Duodenal mucosa (tissue), 2 donors: Measurements from ENCODE around the gene RNF32.
"Not testable (repeated sequence)": the region's sequence is repeated elsewhere in the genome, so short reads cannot be mapped to it uniquely, and the experiment has no call there.

ENCODE experiments used
- H3K27ac ChIP-seq: one replicate; pipeline ENCODE4 v1.7.0; 2013; ENCODE audit warnings: low read depth, low read length
- H3K27me3 ChIP-seq, 2 donors: one replicate each; pipeline ENCODE4 v1.7.0; 2013; ENCODE audit warnings: low read length in 2 of 2, control low read depth in 1 of 2; ENCODE audit not compliant: insufficient read depth in 2 of 2, control insufficient read depth in 1 of 2
- H3K36me3 ChIP-seq, 2 donors: one replicate each; pipeline ENCODE4 v1.7.0; 2013; ENCODE audit warnings: low read length in 2 of 2, control low read depth in 1 of 2; ENCODE audit not compliant: insufficient read depth in 2 of 2, control insufficient read depth in 1 of 2
- H3K4me1 ChIP-seq, 2 donors: one replicate each; pipeline ENCODE4 v1.7.0; 2013; ENCODE audit warnings: low read length in 2 of 2, control low read depth in 1 of 2; ENCODE audit not compliant: insufficient read depth in 2 of 2, control insufficient read depth in 1 of 2
- H3K4me3 ChIP-seq, 2 donors: one replicate each; pipeline ENCODE4 v1.7.0; 2013; ENCODE audit warnings: low read length in 2 of 2, low read depth in 1 of 2
- H3K9ac ChIP-seq, 2 donors: one replicate each; pipeline ENCODE4 v1.7.0; 2013; ENCODE audit warnings: low read length in 2 of 2, low read depth in 1 of 2
- H3K9me3 ChIP-seq, 2 donors: one replicate each; pipeline ENCODE4 v1.7.0; 2013; ENCODE audit warnings: low read length in 2 of 2, control low read depth in 1 of 2; ENCODE audit not compliant: control insufficient read depth in 1 of 2

The RNF32 gene

GRCh38 chr7:156693627-156694026 lies 53.1 kb downstream of the RNF32 start:
- H3K27ac ChIP-seq: no peak overlapping the region
- H3K36me3 ChIP-seq: peaks cover 0 to 3% of the 10 kb centered on the region in 2 donors
- H3K4me3 ChIP-seq: no peak overlapping the region
- peaks cover 7% of the 10 kb centered on the region in 2 donors for H3K9me3 ChIP-seq
- no peak overlapping the region for H3K9ac ChIP-seq
- no peaks in the 10 kb centered on the region for H3K4me1 ChIP-seq
- H3K27me3 ChIP-seq: no peaks in the 10 kb centered on the region

- H3K36me3 ChIP-seq, H3K4me1 ChIP-seq, H3K4me3 ChIP-seq, H3K9ac ChIP-seq, H3K27me3 ChIP-seq, H3K27ac ChIP-seq: not testable (repeated sequence)
- H3K9me3 ChIP-seq: peaks cover 7 to 10% of the 10 kb centered on the region in 2 donors
Measured at GRCh38 chr7:156697283-156697682, 56.7 kb downstream of the RNF32 start.

- H3K36me3 ChIP-seq, H3K27me3 ChIP-seq: not testable (repeated sequence)
Measured at GRCh38 chr7:156698512-156698911, 57.9 kb downstream of the RNF32 start.

GRCh38 chr7:156701787-156702186 lies 61.2 kb downstream of the RNF32 start:
- not testable (repeated sequence) for H3K9me3 ChIP-seq, H3K4me3 ChIP-seq, H3K9ac ChIP-seq, H3K27ac ChIP-seq, H3K27me3 ChIP-seq, H3K36me3 ChIP-seq, H3K4me1 ChIP-seq

More at GRCh38 chr7:156698512-156698911, 57.9 kb downstream of the RNF32 start:
- not testable (repeated sequence) for H3K27ac ChIP-seq, H3K9ac ChIP-seq, H3K4me3 ChIP-seq, H3K4me1 ChIP-seq
- peaks cover 7 to 10% of the 10 kb centered on the region in 2 donors for H3K9me3 ChIP-seq

GRCh38 chr7:156702399-156702798 lies 61.8 kb downstream of the RNF32 start:
- Histone ChIP-seq H3K9ac (no peak overlapping the region), H3K36me3 (no peaks in the 10 kb centered on the region), H3K27ac (no peak overlapping the region), H3K27me3 (no peaks in the 10 kb centered on the region), H3K4me3 (no peak overlapping the region), H3K4me1 (no peaks in the 10 kb centered on the region), H3K9me3 (peaks cover 4 to 8% of the 10 kb centered on the region in 2 donors)

- Histone ChIP-seq H3K4me1 (no peaks in the 10 kb centered on the region), H3K4me3 (no peak overlapping the region), H3K27me3 (no peaks in the 10 kb centered on the region), H3K27ac (no peak overlapping the region), H3K9ac (no peak overlapping the region), H3K9me3 (peaks cover 0 to 3% of the 10 kb centered on the region in 2 donors), H3K36me3 (no peaks in the 10 kb centered on the region)
Measured at GRCh38 chr7:156703209-156703608, 62.6 kb downstream of the RNF32 start.

GRCh38 chr7:156703773-156704482 lies 63.4 kb downstream of the RNF32 start:
- Histone ChIP-seq H3K9me3 (peaks cover 0 to 3% of the 10 kb centered on the region in 2 donors), H3K27me3 (no peaks in the 10 kb centered on the region), H3K36me3 (no peaks in the 10 kb centered on the region), H3K4me3 (no peak overlapping the region), H3K9ac (no peak overlapping the region), H3K27ac (no peak overlapping the region), H3K4me1 (no peaks in the 10 kb centered on the region)

GRCh38 chr7:156722043-156722826 lies 81.7 kb downstream of the RNF32 start:
- H3K4me1 ChIP-seq: no peaks in the 10 kb centered on the region
- no peak overlapping the region for H3K4me3 ChIP-seq
- H3K36me3 ChIP-seq: no peaks in the 10 kb centered on the region
- no peak overlapping the region for H3K9ac ChIP-seq
- no peak overlapping the region for H3K27ac ChIP-seq
- no peaks in the 10 kb centered on the region for H3K27me3 ChIP-seq
- no peaks in the 10 kb centered on the region for H3K9me3 ChIP-seq

GRCh38 chr7:156725073-156725472 lies 84.5 kb downstream of the RNF32 start:
- Histone ChIP-seq H3K4me3 (no peak overlapping the region), H3K9me3 (no peaks in the 10 kb centered on the region), H3K9ac (no peak overlapping the region), H3K27ac (no peak overlapping the region), H3K36me3 (peaks cover 0 to 2% of the 10 kb centered on the region in 2 donors), H3K4me1 (no peaks in the 10 kb centered on the region), H3K27me3 (no peaks in the 10 kb centered on the region)

GRCh38 chr7:156725936-156726335 lies 85.4 kb downstream of the RNF32 start:
- Histone ChIP-seq H3K9ac (no peak overlapping the region), H3K27ac (no peak overlapping the region), H3K4me1 (no peaks in the 10 kb centered on the region), H3K4me3 (no peak overlapping the region), H3K27me3 (no peaks in the 10 kb centered on the region), H3K9me3 (no peaks in the 10 kb centered on the region), H3K36me3 (peaks cover 0 to 5% of the 10 kb centered on the region in 2 donors)
